ENCODE data around the gene ZFP28.

ZFP28 gene

GRCh38 chr19:56596676-56597075 lies 57.9 kb downstream of the ZFP28 start:
- no peak for DNase-seq

- no peak for DNase-seq
These were observed 58.9 kb downstream of the ZFP28 start for GRCh38 chr19:56597696-56598095.

GRCh38 chr19:56601375-56601774 lies 62.6 kb downstream of the ZFP28 start:
- DNase-seq, result no peak

GRCh38 chr19:56603829-56604228 lies 65.1 kb downstream of the ZFP28 start:
- DNase-seq, result no peak
